ENCODE measurements around the gene CCDC85C. TPM values are rescaled to one million over a fixed set of nuclear protein-coding genes. Genes with fewer than 3 reads are reported as not detected.

The CCDC85C gene
- total and polyA plus RNA-seq, 10 of the 15 experiments (the other 5 are each of a cell fraction or from before 2014, with no cell fraction given) = 0.03 to 3.6 (median 1.1) TPM

GRCh38 chr14:99572173-99572999 is 31.6 kb downstream of the CCDC85C start:
- no peak overlapping the region for H3K9ac ChIP-seq (ENCODE audit: control insufficient read depth, insufficient read depth, low read length)
- TF ChIP-seq IRF3 (IDR thresholded peaks at IDR 0.05) (no peak), POU2F2 (IDR thresholded peaks at IDR 0.05; ENCODE audit: borderline replicate concordance, low read depth, low read length) (no peak), IRF5 (IDR thresholded peaks at IDR 0.05; ENCODE audit: borderline replicate concordance) (no peak), GATAD2B (conservative IDR thresholded peaks at IDR 0.05; ENCODE audit: low read depth) (no peak), HDGF (IDR thresholded peaks at IDR 0.05) (no peak), ZNF384 (IDR thresholded peaks at IDR 0.05; ENCODE audit: borderline replicate concordance, low read depth, low read length) (no peak), CTCF (IDR thresholded peaks at IDR 0.05 in 2 of 3, conservative IDR thresholded peaks at IDR 0.05 in 1 of 3; ENCODE audit: control insufficient read depth in 2 of 3, extremely low read depth in 1 of 3, insufficient read depth in 1 of 3, low read depth in 3 of 3, low read length in 3 of 3) (no peak), CHD4 (IDR thresholded peaks at IDR 0.05) (no peak), CBFB (IDR thresholded peaks at IDR 0.05; ENCODE audit: low read depth) (no peak), HCFC1 (IDR thresholded peaks at IDR 0.05; ENCODE audit: low read length) (no peak), SMAD1 (IDR thresholded peaks at IDR 0.05; ENCODE audit: low read depth, partially characterized antibody) (no peak), TAF1 (IDR thresholded peaks at IDR 0.05; ENCODE audit: borderline replicate concordance, low read depth, low read length) (no peak), REST (IDR thresholded peaks at IDR 0.05; ENCODE audit: low read depth, low read length) (no peak), YY1 (IDR thresholded peaks at IDR 0.05; ENCODE audit: low read depth, low read length) (no peak), MAX (IDR thresholded peaks at IDR 0.05; ENCODE audit: low read depth, low read length) (no peak)
- ChIA-PET RAD21 (ENCODE audit: unreplicated experiment) (interaction anchor here (0.6 kb wide), 1 partner anchor 26 kb away, joined by 3 read pairs; no protein-coding TSS in a partner anchor), CTCF (no interaction called here), POLR2A (interaction anchor here (1.0 kb wide), 1 partner anchor 12 kb away, joined by 3 read pairs; no protein-coding TSS in a partner anchor), SMC1A (ENCODE audit: uncharacterized antibody, unreplicated experiment) (interaction anchor here (1.3 kb wide), 1 partner anchor 50 kb away, joined by 4 read pairs; no protein-coding TSS in a partner anchor)
- FAIRE-seq (no peak), DNase-seq (ENCODE audit: low read depth, low spot score) (no peak), ATAC-seq (no peak)
- no peaks in the 10 kb centered on the region for H3K9me3 ChIP-seq (replicated peaks; ENCODE audit: control insufficient read depth, insufficient read depth, low read length)
- H2AFZ ChIP-seq (ENCODE audit: control insufficient read depth, low read depth, low read length) = no peak overlapping the region
- H3K79me2 ChIP-seq (ENCODE audit: control insufficient read depth, insufficient read depth, low read length) = no peaks in the 10 kb centered on the region
- intact Hi-C loops (cut with micrococcal nuclease; ENCODE audit: unreplicated experiment) (no loop called here), in situ Hi-C loops (cut with MboI) (no loop called here)
- no peaks in the 10 kb centered on the region for H3K27me3 ChIP-seq (replicated peaks in 1 of 2; ENCODE audit: control insufficient read depth in 2 of 2, insufficient read depth in 2 of 2, low read length in 1 of 2)
- no peak overlapping the region for H3K4me3 ChIP-seq
- H3K36me3 ChIP-seq (ENCODE audit: control insufficient read depth in 2 of 2, insufficient read depth in 2 of 2, low read length in 1 of 2) = no peaks in the 10 kb centered on the region
- no peak overlapping the region for H3K4me2 ChIP-seq (ENCODE audit: control insufficient read depth, insufficient read depth)
- no TSS peak for BruUV-seq (replicated peaks)
- H3K27ac ChIP-seq (ENCODE audit: control insufficient read depth, insufficient read depth) = no peak overlapping the region
- H3K4me1 ChIP-seq (ENCODE audit: control insufficient read depth, insufficient read depth, low read length) = peaks cover 17% of the 10 kb centered on the region
- no peaks in the 10 kb centered on the region for H4K20me1 ChIP-seq (ENCODE audit: control insufficient read depth, insufficient read depth)
- WGBS (ENCODE audit: insufficient coverage, insufficient replicate concordance, low lambda C conversion rate, missing lambda C conversion rate) = 38% methylated on average over 17 of the region's 18 CpGs

Data from GM12878 (cell line).